ENCODE results near the gene WAC.

- TF ChIP-seq POLR2A (IDR thresholded peaks at IDR 0.05) (no peak), CTCF (IDR thresholded peaks at IDR 0.05) (no peak), POLR2AphosphoS5 (IDR thresholded peaks at IDR 0.05) (no peak)
Measured at GRCh38 chr10:28586176-28586575, 53.3 kb downstream of the WAC start.
